ENCODE results near the gene NFATC2. TPM values are rescaled to one million over a fixed set of nuclear protein-coding genes. Genes with fewer than 3 reads are reported as not detected.

The NFATC2 gene
- total and polyA plus RNA-seq, 2 of the 8 experiments (the other 6 are each of a cell fraction or from before 2014, with no cell fraction given) = 0.27 to 0.91 TPM

- no peak overlapping the region for H2BK120ac ChIP-seq (replicated peaks; ENCODE audit: low read depth, low read length)
- H3K4ac ChIP-seq (replicated peaks; ENCODE audit: insufficient read length, low read depth, low read length) = no peak overlapping the region
- H2BK5ac ChIP-seq (ENCODE audit: low read depth, low read length) = no peak overlapping the region
- ChIA-PET POLR2A (ENCODE audit: partially characterized antibody) (interaction anchor here (0.6 kb wide), 1 partner anchor 135 kb away, joined by 3 read pairs; no protein-coding TSS in a partner anchor), CTCF (ENCODE audit: partially characterized antibody) (interaction anchor here (0.6 to 4.1 kb wide), 6 partner anchors 31 to 376 kb away, joined by 3 to 12 read pairs (median 4); no protein-coding TSS in a partner anchor)
- no peak overlapping the region; the same call in 1 of the 2 replicates for H4K8ac ChIP-seq (ENCODE audit: extremely low read depth, insufficient read depth, low read length)
- no peaks in the 10 kb centered on the region for H3K36me3 ChIP-seq (ENCODE audit: control insufficient read depth in 2 of 4, insufficient read depth in 4 of 4, low read length in 3 of 4)
- H3K79me1 ChIP-seq (ENCODE audit: low read depth, low read length) = no peaks in the 10 kb centered on the region
- H3K4me3 ChIP-seq (ENCODE audit: extremely low read depth in 1 of 4, insufficient read depth in 2 of 4, low read depth in 3 of 4, low read length in 4 of 4) = no peak overlapping the region
- FAIRE-seq (no peak), DNase-seq (ENCODE audit: low read depth in 1 of 2, low spot score in 2 of 2) (no peak)
- H3K79me2 ChIP-seq (ENCODE audit: control insufficient read depth in 1 of 2, insufficient read depth in 2 of 2, low read length in 2 of 2) = no peaks in the 10 kb centered on the region
- no peak overlapping the region for H3K56ac ChIP-seq (replicated peaks; ENCODE audit: insufficient read length, low read depth, low read length)
- no peak overlapping the region for H3K14ac ChIP-seq (ENCODE audit: insufficient read length)
- no peak overlapping the region for H3K9ac ChIP-seq (replicated peaks in 1 of 4; ENCODE audit: extremely low read depth in 1 of 4, low read depth in 3 of 4, low read length in 3 of 4)
- H3K23ac ChIP-seq (ENCODE audit: insufficient read length) = no peak overlapping the region
- TF ChIP-seq SRF (IDR thresholded peaks at IDR 0.05; ENCODE audit: low read depth, low read length) (no peak), CEBPB (IDR thresholded peaks at IDR 0.05; ENCODE audit: low read depth, low read length) (no peak), CREB1 (IDR thresholded peaks at IDR 0.05) (no peak), BACH1 (IDR thresholded peaks at IDR 0.05; ENCODE audit: low read length) (no peak), EGR1 (IDR thresholded peaks at IDR 0.05; ENCODE audit: borderline replicate concordance, low read depth, low read length) (no peak), NANOG (IDR thresholded peaks at IDR 0.05; ENCODE audit: insufficient read depth, low read depth, low read length, poor library complexity, severe bottlenecking) (no peak), RNF2 (IDR thresholded peaks at IDR 0.05; ENCODE audit: borderline replicate concordance, low read depth, low read length, missing control alignments, poor library complexity, severe bottlenecking) (no peak)
- no peaks in the 10 kb centered on the region; a peak in 1 of 7 replicates for H3K27me3 ChIP-seq (replicated peaks in 1 of 4; ENCODE audit: control insufficient read depth in 3 of 4, extremely low read depth in 1 of 4, insufficient read depth in 3 of 4, low read length in 3 of 4)
- H3K23me2 ChIP-seq (ENCODE audit: low read depth, low read length) = peaks cover 10% of the 10 kb centered on the region; the same call in 1 of the 2 replicates
- WGBS, 2 experiments (ENCODE audit: extremely low coverage in 1 of 2, insufficient coverage in 1 of 2, insufficient read length in 1 of 2, insufficient replicate concordance in 2 of 2, low coverage in 1 of 2, low lambda C conversion rate in 2 of 2, missing lambda C conversion rate in 1 of 2) = 82% methylated on average over 3 of the region's 3 CpGs; no CpG with 5 or more reads in 1 of the 2 experiments
- no peak overlapping the region for H3K18ac ChIP-seq (ENCODE audit: extremely low read depth, low read length)
- no peak overlapping the region for H2BK15ac ChIP-seq (ENCODE audit: low read length)
- H2BK20ac ChIP-seq (ENCODE audit: low read length) = no peak overlapping the region
- no peak overlapping the region for H2AK5ac ChIP-seq (ENCODE audit: low read depth, low read length)
- H3K9me3 ChIP-seq (ENCODE audit: insufficient read depth in 2 of 2, low read depth in 1 of 2, low read length in 1 of 2) = peaks cover 4 to 6% of the 10 kb centered on the region in 2 experiments; a peak in 1 of 4 replicates
- H3K4me2 ChIP-seq (ENCODE audit: insufficient read depth in 1 of 2, low read depth in 2 of 2, low read length in 2 of 2) = no peak overlapping the region
- H4K5ac ChIP-seq (ENCODE audit: insufficient read length, low read depth, low read length) = no peak overlapping the region
- no peak overlapping the region for H2AFZ ChIP-seq (ENCODE audit: low read length)
- H3K27ac ChIP-seq (ENCODE audit: low read depth, low read length) = no peak overlapping the region
- H2BK12ac ChIP-seq (ENCODE audit: low read depth, low read length) = no peak overlapping the region
- H3K4me1 ChIP-seq (replicated peaks in 1 of 4; ENCODE audit: control insufficient read depth in 3 of 4, insufficient read depth in 4 of 4, low read length in 3 of 4) = no peaks in the 10 kb centered on the region
- H4K20me1 ChIP-seq (replicated peaks in 1 of 2; ENCODE audit: control insufficient read depth in 1 of 2, insufficient read depth in 2 of 2, low read length in 2 of 2) = no peaks in the 10 kb centered on the region
- H4K91ac ChIP-seq (replicated peaks; ENCODE audit: insufficient read length, low read length) = no peak overlapping the region
These were observed 185.6 kb downstream of the NFATC2 start for GRCh38 chr20:51356871-51357270.
